Spleen (tissue), 11 donors: ENCODE measurements around the gene FGF22. TPM values are rescaled to one million over a fixed set of nuclear protein-coding genes. Genes with fewer than 3 reads are reported as not detected.

ENCODE experiments used
- DNase-seq: peaks from one replicate; pipeline ENCODE4 v3.0.0-alpha.2; 2020
- H3K27ac ChIP-seq, 8 donors: fragments of 200-600 bp; sonication (generic) in 7 of 8; 1 replicate in 4 of 8; 2 replicates in 4 of 8; pipeline versions ENCODE4 v1.5.0 to v1.8.0; 2016 to 2021; ENCODE audit warnings: inconsistent platforms in 4 of 8, mild to moderate bottlenecking in 4 of 8, moderate library complexity in 1 of 8
- H3K27me3 ChIP-seq, 7 donors: fragments of 200-600 bp; sonication (generic) in 6 of 7; replicated peaks in 1 of 7; 1 replicate in 4 of 7; 2 replicates in 3 of 7; pipeline versions ENCODE4 v1.5.0 to v1.8.0; 2016 to 2021; ENCODE audit warnings: inconsistent platforms in 3 of 7, mild to moderate bottlenecking in 1 of 7
- H3K36me3 ChIP-seq, 6 donors: fragments of 200-600 bp; sonication (generic) in 5 of 6; 1 replicate in 4 of 6; 2 replicates in 2 of 6; pipeline versions ENCODE4 v1.5.0 to v1.8.0; 2016 to 2021; ENCODE audit warnings: inconsistent platforms in 2 of 6
- H3K4me1 ChIP-seq, 6 donors: fragments of 200-600 bp; sonication (generic) in 5 of 6; 1 replicate in 3 of 6; 2 replicates in 3 of 6; pipeline versions ENCODE4 v1.5.0 to v1.8.0; 2016 to 2021; ENCODE audit warnings: inconsistent platforms in 3 of 6
- H3K4me3 ChIP-seq, 8 donors: fragments of 200-600 bp; sonication (generic) in 7 of 8; 1 replicate in 4 of 8; 2 replicates in 4 of 8; pipeline versions ENCODE4 v1.5.0 to v1.8.0; 2016 to 2021; ENCODE audit warnings: inconsistent platforms in 4 of 8, mild to moderate bottlenecking in 4 of 8, moderate library complexity in 2 of 8
- H3K9me3 ChIP-seq, 8 donors: fragments of 200-600 bp; sonication (generic) in 7 of 8; 1 replicate in 4 of 8; 2 replicates in 4 of 8; pipeline versions ENCODE4 v1.5.0 to v1.8.0; 2016 to 2021; ENCODE audit warnings: inconsistent platforms in 4 of 8
- CTCF ChIP-seq, 11 experiments: fragments of 200-600 bp in 7 of 11; fragments of 450-650 bp in 4 of 11; sonication (generic) in 4 of 11; IDR thresholded peaks in 8 of 11; conservative IDR thresholded peaks in 3 of 11; 1 replicate in 7 of 11; 2 replicates in 4 of 11; pipeline versions ENCODE4 v1.4.0 to v1.8.0; 2016 to 2021; ENCODE audit warnings: antibody characterized with exemption in 11 of 11, inconsistent platforms in 4 of 11, mild to moderate bottlenecking in 1 of 11
- POLR2A ChIP-seq, 3 donors: fragments of 450-650 bp; IDR thresholded peaks; one replicate each; pipeline ENCODE4 v1.5.1; 2017; ENCODE audit warnings: antibody characterized with exemption in 3 of 3, mild to moderate bottlenecking in 1 of 3
- POLR2AphosphoS5 ChIP-seq, 3 donors: sonication (generic); formaldehyde crosslinking; IDR thresholded peaks; one replicate each; pipeline ENCODE4 v1.5.1; 2017; ENCODE audit warnings: antibody characterized with exemption in 3 of 3
- WGBS, 5 donors: extraction: QIAGEN DNeasy Blood & Tissue Kit in 3 of 5; methylation state at CpG; one replicate each; pipeline versions ENCODE4 v1.1.5 to v1.1.7; 2013 to 2018; 5-methylcytosine and 5-hydroxymethylcytosine counted together
- intact Hi-C: fragments of 100-400 bp; cut with DNase I; formaldehyde crosslinking; loops from one replicate; pipeline ENCODE4 v1.15.0; 2023; ENCODE audit warnings: low total_unique reads
- polyA plus RNA-seq, 3 donors: library from polyadenylated mRNA; stranded (reverse); fragments of 200-250 nt; gene quantifications; one replicate each; pipeline ENCODE4 v1.2.1, GENCODE V29; 2013
- total RNA-seq, 7 donors: library from RNA; depleted of rRNA in 3 of 7; stranded (reverse); fragments of >200 nt in 3 of 7; fragmentation: NEBNext Ultra II Directional in 4 of 7; extraction: Animal tissue kit (Norgen Biotek cat#: 25700) in 4 of 7; gene quantifications; one replicate each; pipeline versions ENCODE4 v1.1.0 to v1.2.1, GENCODE V29; 2016 to 2021
- donor health status: healthy with polysubstance abuse.
- donor health status: DM: no; HTN: no; CAD: no; lungs with moderate emphysema.
- donor health status: DM: no; HTN: no; CAD: no.
- donor health status: Bipolar disorder and iron deficiency.
- donor health status: healthy.
- donor health status: DM: no; HTN: no; CAD: no.
- donor health status: DM: yes; HTN: yes; CAD: no.

Gene FGF22
- total and polyA plus RNA-seq, 10 donors = 0.10 to 0.61 (median 0.23) TPM; not detected in 6

DNA sequence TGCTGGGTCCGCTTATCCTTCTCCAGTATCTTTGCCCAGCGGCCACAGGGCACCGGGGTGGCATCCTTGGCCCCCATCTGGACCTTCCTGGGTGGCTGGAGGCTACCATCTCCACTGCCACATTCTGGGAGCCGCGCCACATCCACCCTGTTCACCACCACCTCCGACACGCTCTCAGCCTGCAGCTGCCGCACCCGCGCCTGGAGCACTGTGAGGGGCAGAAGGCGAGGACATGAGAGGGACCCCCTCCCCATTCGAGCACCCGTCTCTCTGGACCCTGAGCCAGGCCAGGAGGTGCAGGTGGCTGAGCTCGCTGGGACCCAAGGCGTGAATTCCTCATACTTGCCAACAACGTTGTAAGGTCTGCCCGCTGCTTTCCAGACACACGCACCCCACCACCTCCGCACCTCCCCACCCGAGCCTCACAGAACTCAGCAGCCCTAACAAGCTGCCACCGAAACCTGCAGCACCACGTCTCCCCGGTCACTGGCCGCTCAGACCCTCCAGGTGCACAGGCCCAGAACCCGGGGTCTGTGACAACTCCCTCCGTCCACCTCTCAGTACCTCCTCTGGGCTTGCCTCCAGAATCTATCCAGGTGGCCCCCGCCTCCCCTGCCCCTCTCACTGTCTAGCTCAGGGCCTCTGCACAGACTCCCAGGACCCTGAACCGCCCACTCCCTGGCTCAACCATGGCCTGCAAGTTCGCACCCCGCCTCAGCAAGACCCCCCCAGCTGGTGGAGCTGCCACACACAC, 9.5 kb upstream of the FGF22 start:
- WGBS, 5 donors = 92 to 96% (median 95%) methylated on average over 29 to 30 of the region's 30 CpGs
- no peak for TF ChIP-seq CTCF (IDR thresholded peaks at IDR 0.05 in 8 of 11, conservative IDR thresholded peaks at IDR 0.05 in 3 of 11)
- TF ChIP-seq POLR2AphosphoS5 (IDR thresholded peaks at IDR 0.05) = no peak
- TF ChIP-seq POLR2A (IDR thresholded peaks at IDR 0.05) = no peak
- H3K36me3 ChIP-seq = peaks cover 0 to 61% (median 25%) of the 10 kb centered on the region in 6 donors
- no peaks in the 10 kb centered on the region for H3K9me3 ChIP-seq
- peaks cover 17 to 57% (median 34%) of the 10 kb centered on the region in 6 donors for H3K4me1 ChIP-seq
- intact Hi-C loops = no loop called here
- H3K27me3 ChIP-seq = no peaks in the 10 kb centered on the region
- no peak overlapping the region for H3K4me3 ChIP-seq
- no peak overlapping the region for H3K27ac ChIP-seq
- DNase-seq = no peak

DNA sequence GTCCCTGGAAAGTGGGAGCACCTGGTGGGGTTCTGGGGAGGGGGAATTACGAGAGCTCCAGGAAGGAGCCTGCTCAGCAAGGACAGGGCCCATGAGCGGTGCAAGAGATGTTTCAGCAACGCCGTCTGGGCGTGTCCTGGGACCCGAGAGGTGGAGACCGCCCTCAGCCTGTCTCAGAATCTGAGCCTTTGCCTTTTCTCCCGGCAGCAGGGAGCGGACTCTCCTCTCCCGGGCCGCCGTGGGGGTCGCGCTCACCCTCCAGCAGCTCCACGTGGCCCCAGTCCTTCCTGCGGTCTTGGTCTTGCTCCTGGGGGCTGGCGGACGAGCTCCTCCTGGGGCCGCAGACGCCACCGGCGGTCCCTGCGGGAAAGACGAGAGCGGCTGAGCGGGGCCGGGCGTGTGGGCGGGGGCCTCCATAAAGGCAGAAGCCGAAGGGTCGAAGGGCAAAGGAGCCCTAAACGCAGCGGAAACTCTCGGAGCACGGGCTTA, 7.1 kb upstream of the FGF22 start:
- 1 to 6% (median 2%) methylated on average over 23 to 35 of the region's 35 CpGs for WGBS, 5 donors

DNA sequence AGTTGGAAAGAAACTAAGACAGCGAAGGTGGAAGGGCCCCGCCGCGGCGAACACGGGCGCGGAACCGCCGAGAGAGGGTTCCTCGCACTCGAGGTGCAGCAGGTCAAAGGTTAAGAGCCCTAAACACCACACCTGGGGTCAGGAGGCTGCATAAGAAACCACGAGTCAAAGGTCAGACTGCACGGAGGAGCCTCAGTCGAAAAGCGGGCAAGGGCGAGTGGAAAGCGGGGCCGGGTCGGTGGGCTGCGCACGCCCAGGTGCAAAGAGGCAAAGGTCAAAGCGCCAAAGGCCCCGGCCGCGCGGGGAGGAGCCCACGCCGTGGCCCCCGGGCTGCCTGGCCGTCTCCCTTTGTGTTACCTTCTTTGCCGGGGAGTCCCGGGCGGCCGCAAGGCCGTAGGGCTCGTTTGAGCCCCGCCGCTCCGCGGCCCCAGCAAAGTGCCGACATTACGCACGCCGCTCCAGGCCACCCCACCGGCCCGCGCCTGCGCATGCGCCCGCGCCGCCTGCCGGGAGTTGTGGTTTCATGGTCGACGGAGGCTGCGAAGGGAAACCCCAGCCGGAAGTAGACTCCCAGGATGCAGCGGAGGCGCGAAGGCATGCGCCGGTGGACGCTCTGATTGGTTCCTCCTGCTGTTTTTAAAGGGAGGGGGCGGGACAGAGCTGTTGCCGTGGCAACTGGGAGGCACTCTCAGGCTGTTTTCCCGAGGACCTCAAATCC, 6.5 kb upstream of the FGF22 start, which contains the start of gene POLRMT:
POLRMT (minus strand) TSS at position 470 of the 718 bp plus-strand sequence; CDS start at position 445, 25 bp downstream.
- Histone ChIP-seq H3K27me3 (no peaks in the 10 kb centered on the region), H3K9me3 (no peaks in the 10 kb centered on the region), H3K36me3 (peaks cover 0 to 34% (median 14%) of the 10 kb centered on the region in 6 donors), H3K4me1 (peaks cover 17 to 58% (median 34%) of the 10 kb centered on the region in 6 donors), H3K27ac (peak within 1 kb of the TSS; percentile 41 to 85 (median 74)), H3K4me3 (peak within 1 kb of the TSS; percentile 82 to 99 (median 96))
- intact Hi-C loops = no loop called here
- DNase-seq = peak; percentile 98
- TF ChIP-seq POLR2A (IDR thresholded peaks at IDR 0.05) (peak in 1 of 3 donors; percentile 20), POLR2AphosphoS5 (IDR thresholded peaks at IDR 0.05) (peak; percentile 88 to 89 (median 88)), CTCF (IDR thresholded peaks at IDR 0.05 in 8 of 11, conservative IDR thresholded peaks at IDR 0.05 in 3 of 11) (peak in 4 of 11 experiments; percentile 18 to 44 (median 34))
- WGBS, 5 donors = 0 to 1% (median 0%) methylated on average over 35 to 67 of the region's 67 CpGs

More for the DNA sequence above, 7.1 kb upstream of the FGF22 start:
- Histone ChIP-seq H3K9me3 (no peaks in the 10 kb centered on the region), H3K27ac (peak overlapping the region; percentile 41 to 85 (median 74)), H3K4me3 (peak overlapping the region; percentile 82 to 99 (median 96)), H3K27me3 (no peaks in the 10 kb centered on the region), H3K36me3 (peaks cover 0 to 40% (median 20%) of the 10 kb centered on the region in 6 donors), H3K4me1 (peaks cover 17 to 57% (median 34%) of the 10 kb centered on the region in 6 donors)
- TF ChIP-seq POLR2A (IDR thresholded peaks at IDR 0.05) = no peak
- intact Hi-C loops = no loop called here
- no peak for DNase-seq

DNA sequence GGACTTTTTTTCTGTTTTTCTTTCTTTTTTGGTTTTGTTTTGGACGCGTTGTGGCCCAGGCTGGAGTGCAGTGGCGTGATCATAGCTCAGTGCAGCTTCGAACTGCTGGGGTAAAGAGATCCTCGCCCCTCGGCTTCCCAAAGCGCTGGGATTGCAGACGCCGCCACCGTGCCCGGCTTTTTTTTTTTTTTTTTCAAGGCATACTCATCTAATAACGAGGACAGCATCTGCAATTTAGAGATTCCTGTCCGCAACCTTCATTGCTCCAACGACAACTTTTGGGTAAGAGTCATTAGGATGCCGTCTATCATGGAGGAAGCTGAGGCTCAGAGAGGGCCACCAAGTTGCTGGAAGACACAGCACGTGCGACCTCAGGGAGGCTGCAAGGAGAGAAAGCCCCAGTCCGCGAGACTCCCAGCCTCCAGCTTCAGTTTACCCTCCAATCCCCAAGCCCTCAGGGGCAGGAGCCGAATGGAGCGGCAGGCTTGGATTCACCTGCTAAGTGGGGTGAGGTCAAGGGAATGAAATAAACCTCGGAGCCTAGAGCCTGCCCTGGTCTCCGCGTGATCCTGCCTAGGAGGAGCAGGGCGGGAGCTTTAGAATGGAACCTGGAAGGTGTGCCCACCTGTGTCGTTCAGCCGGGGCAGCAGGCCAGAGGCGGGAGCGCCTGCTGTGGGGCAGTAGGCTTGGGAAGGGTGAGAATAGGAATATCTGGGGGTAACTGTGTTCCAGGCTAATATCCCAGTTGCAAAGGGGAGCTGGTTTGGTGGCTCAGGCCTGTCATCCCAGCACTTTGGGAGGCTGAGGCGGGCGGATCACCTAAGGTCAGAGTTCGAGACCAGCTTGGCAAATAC, 5.7 kb upstream of the FGF22 start:
- no peak for DNase-seq
- Histone ChIP-seq H3K4me3 (peak overlapping the region; percentile 82 to 99 (median 96)), H3K9me3 (no peaks in the 10 kb centered on the region), H3K27me3 (peaks cover 0 to 6% (median 0%) of the 10 kb centered on the region in 7 donors), H3K27ac (peak overlapping the region in 7 of 8 donors; percentile 55 to 85 (median 81)), H3K36me3 (peaks cover 0 to 26% (median 8%) of the 10 kb centered on the region in 6 donors), H3K4me1 (peaks cover 23 to 63% (median 41%) of the 10 kb centered on the region in 6 donors)
- no peak for TF ChIP-seq POLR2AphosphoS5 (IDR thresholded peaks at IDR 0.05)
- no peak for TF ChIP-seq CTCF (IDR thresholded peaks at IDR 0.05 in 8 of 11, conservative IDR thresholded peaks at IDR 0.05 in 3 of 11)
- TF ChIP-seq POLR2A (IDR thresholded peaks at IDR 0.05) = no peak
- intact Hi-C loops = no loop called here
- 29 to 32% (median 30%) methylated on average over 31 to 32 of the region's 32 CpGs for WGBS, 5 donors
